GM10847 (cell line): ENCODE data around the gene SMG6.

ENCODE experiments used
- POLR2A ChIP-seq: IDR thresholded peaks from 2 replicates; pipeline ENCODE4 v1.6.1; 2011; ENCODE audit not compliant: insufficient read length; ENCODE audit errors: extremely low read depth

SMG6 gene

DNA sequence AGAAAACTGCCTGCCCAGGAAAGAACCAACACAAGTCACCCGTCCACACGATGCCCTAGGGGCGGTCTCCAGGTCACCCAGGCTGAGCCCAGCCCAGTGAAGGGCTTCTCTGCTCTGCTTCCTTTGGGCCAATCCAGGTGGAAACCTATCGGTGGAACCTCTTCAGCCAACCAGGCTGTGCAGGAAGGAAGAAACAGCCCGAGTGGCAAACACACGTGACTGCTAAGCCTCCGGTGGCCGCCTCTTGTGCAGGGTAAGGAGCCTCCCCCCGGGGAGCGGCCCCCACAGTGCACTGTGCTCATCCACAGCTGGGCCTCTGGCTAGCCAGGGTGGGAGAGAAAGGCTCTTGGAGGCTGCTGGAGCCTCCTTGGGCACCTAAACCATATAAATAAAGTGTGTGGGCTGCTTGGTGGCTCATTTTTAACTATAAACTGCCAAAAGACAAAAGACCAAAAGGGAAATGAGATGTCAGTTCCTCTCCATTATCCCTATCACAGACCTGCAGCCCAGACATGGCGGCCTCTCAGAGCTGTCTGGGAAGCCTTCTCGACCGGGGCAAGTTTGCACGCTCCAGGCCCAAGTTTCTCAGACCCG is 280.8 kb downstream of the SMG6 start:
- TF ChIP-seq POLR2A, result no peak

GRCh38 chr17:2020721-2021120 is 282.9 kb downstream of the SMG6 start:
- no peak for TF ChIP-seq POLR2A

GRCh38 chr17:2019723-2020122 is 283.9 kb downstream of the SMG6 start:
- TF ChIP-seq POLR2A, result no peak

- no peak for TF ChIP-seq POLR2A
These were observed 284.7 kb downstream of the SMG6 start for GRCh38 chr17:2018716-2019510.

DNA sequence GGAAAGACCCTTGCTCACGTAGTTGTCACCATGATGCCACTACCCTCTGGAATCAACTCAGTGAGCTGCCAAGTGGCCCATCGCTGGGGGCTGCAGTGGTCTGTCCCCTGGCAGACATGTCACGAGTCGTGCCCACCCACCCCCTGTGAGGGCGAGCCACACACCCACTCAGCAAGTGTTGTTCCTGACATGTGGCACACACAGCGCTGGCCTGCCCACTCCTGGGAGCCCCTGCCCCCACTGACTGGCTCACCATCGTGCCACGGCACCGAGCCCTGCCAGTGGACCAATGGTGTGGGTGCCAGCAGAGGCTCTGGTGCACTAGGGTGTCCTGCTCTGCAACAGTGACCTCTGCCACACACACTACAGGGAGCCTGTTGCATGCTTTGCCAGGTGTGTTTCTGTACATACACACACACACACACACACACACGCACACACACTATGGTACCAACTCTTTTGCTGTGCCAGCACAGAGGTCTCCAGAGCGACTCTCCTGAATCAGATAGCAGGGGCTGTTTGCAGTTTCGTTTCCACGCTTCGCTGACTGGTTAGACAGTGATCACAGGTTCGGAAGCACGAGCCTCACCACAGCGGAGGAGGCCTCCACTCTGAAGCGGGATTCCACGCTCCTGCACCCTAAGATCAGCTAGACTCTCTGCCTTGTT is 286.2 kb downstream of the SMG6 start:
- no peak for TF ChIP-seq POLR2A

DNA sequence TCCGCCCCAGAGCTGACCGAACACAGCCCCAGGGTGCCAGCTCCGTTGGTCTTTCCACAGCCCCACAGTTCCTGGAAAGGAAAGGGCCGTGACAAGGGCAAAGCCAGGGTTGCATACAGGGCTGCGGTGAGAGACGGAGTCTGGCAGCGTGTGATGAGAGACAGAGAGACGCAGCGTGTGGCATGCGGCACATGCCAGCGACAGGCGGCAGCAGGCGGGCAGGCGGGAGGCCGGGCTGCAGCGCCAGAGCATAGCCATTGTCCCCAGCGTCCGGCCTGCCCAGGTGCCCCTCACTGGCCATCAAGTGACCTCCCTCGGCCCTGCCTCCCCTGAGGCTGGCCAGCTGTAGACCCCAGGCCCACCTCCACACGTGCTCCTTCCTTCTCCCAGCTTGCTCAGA is 287.1 kb downstream of the SMG6 start:
- no peak for TF ChIP-seq POLR2A

DNA sequence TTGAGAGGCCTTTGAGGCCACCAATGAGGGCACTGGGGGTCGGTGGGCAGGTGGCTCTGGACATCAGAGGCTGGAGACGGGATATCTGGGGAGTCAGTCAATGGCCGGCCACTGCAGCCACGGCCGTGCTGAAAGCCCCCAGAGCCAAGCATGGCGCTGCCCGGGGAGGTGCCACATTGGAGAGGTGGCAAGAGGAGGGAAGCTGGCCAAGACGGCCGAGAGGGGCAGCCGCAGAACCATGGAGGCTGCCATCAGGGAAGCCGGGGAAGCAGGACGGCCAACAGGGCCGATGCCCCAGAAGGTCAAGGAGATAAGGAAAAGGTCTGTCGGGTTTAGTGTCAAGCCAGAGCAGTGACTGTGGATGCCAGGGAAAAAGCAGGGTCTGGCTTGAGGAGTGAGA is 288.3 kb downstream of the SMG6 start:
- TF ChIP-seq POLR2A, result no peak

GRCh38 chr17:2013994-2014317 is 289.6 kb downstream of the SMG6 start:
- no peak for TF ChIP-seq POLR2A

DNA sequence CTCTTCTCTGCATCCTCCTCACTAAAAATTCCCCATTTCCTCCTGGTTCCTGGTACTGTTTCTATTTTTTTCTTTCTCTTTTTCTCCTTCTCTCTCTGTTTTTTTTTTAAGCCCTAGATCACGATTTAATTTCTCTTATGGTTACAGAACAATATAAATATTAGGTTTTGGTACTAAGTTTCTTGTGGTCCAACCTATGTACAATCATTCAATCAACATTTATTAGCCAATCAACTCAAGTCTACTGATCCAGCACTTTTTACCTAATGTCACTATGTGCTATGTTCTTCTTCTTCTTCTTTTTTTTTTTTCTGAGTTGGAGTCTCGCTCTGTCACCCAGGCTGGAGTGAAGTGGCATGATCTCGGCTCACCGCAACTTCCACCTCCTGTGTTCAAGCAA is 291.1 kb downstream of the SMG6 start:
- no peak for TF ChIP-seq POLR2A

DNA sequence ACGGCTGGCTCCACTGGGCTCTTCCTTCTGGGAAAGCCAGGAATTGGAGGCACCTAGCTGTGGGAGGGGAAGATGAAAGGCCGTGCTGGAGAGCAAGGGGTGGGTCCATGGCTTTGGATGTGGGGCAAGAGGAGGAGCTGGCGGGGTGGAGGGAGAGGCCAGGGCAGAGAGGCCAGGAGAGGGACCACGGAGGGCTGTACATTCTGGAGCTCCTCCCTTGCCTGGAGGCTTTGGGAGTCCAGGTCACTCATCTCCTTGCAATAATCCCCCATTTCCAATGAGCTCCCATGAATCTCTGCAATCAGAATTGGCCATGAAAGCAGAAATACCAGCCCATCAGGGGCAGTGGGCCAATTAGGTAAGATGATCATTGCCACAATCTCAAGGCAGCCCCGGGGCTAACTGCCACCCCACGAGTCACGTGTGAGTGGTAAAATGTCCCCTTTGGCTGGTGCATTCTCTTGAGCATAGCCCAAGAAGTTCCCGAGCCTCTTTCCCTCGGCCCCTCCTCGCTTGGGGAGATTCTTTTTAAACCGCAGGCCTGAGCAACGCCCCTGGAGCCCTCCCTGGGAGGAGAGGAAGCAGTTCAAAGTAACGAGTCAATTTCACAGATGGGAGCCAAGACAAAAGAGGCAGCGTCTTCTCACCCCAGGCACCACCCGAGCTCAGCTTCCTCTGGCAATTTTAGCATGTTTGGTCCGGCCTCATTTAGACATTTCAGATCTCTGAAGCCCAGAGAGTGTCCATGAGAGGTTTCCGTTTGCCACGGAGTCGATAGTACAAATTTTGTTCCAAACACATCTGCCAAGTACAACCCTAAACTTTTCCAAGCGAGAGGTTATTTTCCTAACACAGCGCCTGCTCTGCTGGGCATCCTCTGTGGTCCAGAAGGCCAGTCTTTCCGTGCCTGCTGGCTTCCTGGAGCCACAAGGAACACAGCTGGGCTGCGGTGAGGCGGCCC is 291.9 kb downstream of the SMG6 start:
- no peak for TF ChIP-seq POLR2A
